Pancreas (tissue), 10 donors: Measurements from ENCODE around the gene S100Z. TPM values are rescaled to one million over a fixed set of nuclear protein-coding genes. Genes with fewer than 3 reads are reported as not detected.

Source experiments
- ATAC-seq, 4 donors: fragments of 200-7000 bp; cut with Tn5 transposase; one replicate each; pipeline versions ENCODE4 v1.8.0 to v1.9.1; 2020; ENCODE audit warnings: mild to moderate bottlenecking in 4 of 4, moderate library complexity in 4 of 4
- DNase-seq, 6 donors: peaks; one replicate each; pipeline ENCODE4 v3.0.0-alpha.2; 2020
- FAIRE-seq: peaks from 2 replicates; lab custom pipeline; 2012; peaks lifted over from hg19 to GRCh38; lab: Jason Lieb, UNC
- H3K27ac ChIP-seq, 4 donors: fragments of 200-600 bp; sonication (generic); 1 replicate in 3 of 4; 2 replicates in 1 of 4; pipeline versions ENCODE4 v1.5.0 to v1.8.0; 2020
- H3K27me3 ChIP-seq, 4 donors: fragments of 200-600 bp; one replicate each; pipeline ENCODE4 v1.8.0; 2021
- H3K36me3 ChIP-seq, 3 donors: fragments of 200-600 bp; sonication (generic) in 1 of 3; one replicate each; pipeline versions ENCODE4 v1.5.0 to v1.8.0; 2020 to 2021
- H3K4me1 ChIP-seq, 3 donors: fragments of 200-600 bp; one replicate each; pipeline ENCODE4 v1.8.0; 2021
- H3K4me3 ChIP-seq, 4 donors: fragments of 200-600 bp; sonication (generic) in 2 of 4; one replicate each; pipeline versions ENCODE4 v1.5.0 to v1.8.0; 2020 to 2021
- H3K9me3 ChIP-seq, 4 donors: fragments of 200-600 bp; one replicate each; pipeline ENCODE4 v1.8.0; 2021
- WGBS, 2 donors: extraction: QIAGEN DNeasy Blood & Tissue Kit; methylation state at CpG; one replicate each; pipeline ENCODE4 v1.1.7; 2013; 5-methylcytosine and 5-hydroxymethylcytosine counted together
- intact Hi-C, 3 donors: fragments of 100-400 bp; cut with DNase I; formaldehyde crosslinking; loops; one replicate each; pipeline versions ENCODE4 v1.11.1 to v1.14.2; 2022
- polyA plus RNA-seq, 2 donors: library from polyadenylated mRNA; stranded (reverse); fragments of 200-250 nt; gene quantifications; one replicate each; pipeline ENCODE4 v1.2.3, GENCODE V29; 2013
- total RNA-seq, 6 donors: library from RNA; stranded (reverse); fragmentation: NEBNext Ultra II Directional in 4 of 6; extraction: Animal tissue kit (Norgen Biotek cat#: 25700) in 4 of 6; gene quantifications; one replicate each; pipeline versions ENCODE4 v1.2.1 to v1.2.4, GENCODE V29; 2021 to 2023
- TF ChIP-seq, protein P1 (sequence below), 4 donors: fragments of 200-600 bp; sonication (generic) in 3 of 4; IDR thresholded peaks; one replicate each; pipeline versions ENCODE4 v1.5.0 to v1.8.0; 2021; ENCODE audit warnings: antibody characterized with exemption in 4 of 4
- donor health status: healthy with polysubstance abuse.
- donor health status: DM: no; HTN: no; CAD: no; lungs with moderate emphysema.
- donor health status: DM: no; HTN: no; CAD: no.
- donor health status: control.
- donor health status: control.
- donor health status: Bipolar disorder and iron deficiency.
- donor health status: DM: yes; HTN: yes; CAD: no.
- donor health status: DM: no; HTN: no; CAD: no.
- donor health status: DM: no; HTN: no; CAD: no.
- donor health status: DM: yes; HTN: yes; CAD: no.

The S100Z gene
- total and polyA plus RNA-seq, 8 donors = 0.16 to 1.2 (median 0.41) TPM; not detected in 3

GRCh38 chr5:76947082-76947503 lies 97.3 kb downstream of the S100Z start:
- intact Hi-C loops = no loop called here
- whole genome bisulfite sequencing, 2 donors = 37 to 53% methylated on average over 4 of the region's 4 CpGs
- DNase-seq = no peak

GRCh38 chr5:76952795-76953536 lies 103.2 kb downstream of the S100Z start, which contains the start of gene CRHBP:
Gene CRHBP (plus strand): TSS chr5:76953045. CDS start chr5:76953135, 90 bp downstream.
- WGBS, 2 donors = 21 to 22% methylated on average over 23 of the region's 23 CpGs
- DNase-seq = no peak
- no peak for FAIRE-seq
- intact Hi-C loops = no loop called here
- no peak within 1 kb of the TSS for H3K27ac ChIP-seq
- peak within 1 kb of the TSS in 2 of 4 donors; percentile 12 to 36 for H3K4me3 ChIP-seq
- no peaks in the 10 kb centered on the region for H3K4me1 ChIP-seq
- H3K27me3 ChIP-seq = peaks cover 0 to 11% (median 4%) of the 10 kb centered on the region in 4 donors
- TF ChIP-seq, protein P1, sequence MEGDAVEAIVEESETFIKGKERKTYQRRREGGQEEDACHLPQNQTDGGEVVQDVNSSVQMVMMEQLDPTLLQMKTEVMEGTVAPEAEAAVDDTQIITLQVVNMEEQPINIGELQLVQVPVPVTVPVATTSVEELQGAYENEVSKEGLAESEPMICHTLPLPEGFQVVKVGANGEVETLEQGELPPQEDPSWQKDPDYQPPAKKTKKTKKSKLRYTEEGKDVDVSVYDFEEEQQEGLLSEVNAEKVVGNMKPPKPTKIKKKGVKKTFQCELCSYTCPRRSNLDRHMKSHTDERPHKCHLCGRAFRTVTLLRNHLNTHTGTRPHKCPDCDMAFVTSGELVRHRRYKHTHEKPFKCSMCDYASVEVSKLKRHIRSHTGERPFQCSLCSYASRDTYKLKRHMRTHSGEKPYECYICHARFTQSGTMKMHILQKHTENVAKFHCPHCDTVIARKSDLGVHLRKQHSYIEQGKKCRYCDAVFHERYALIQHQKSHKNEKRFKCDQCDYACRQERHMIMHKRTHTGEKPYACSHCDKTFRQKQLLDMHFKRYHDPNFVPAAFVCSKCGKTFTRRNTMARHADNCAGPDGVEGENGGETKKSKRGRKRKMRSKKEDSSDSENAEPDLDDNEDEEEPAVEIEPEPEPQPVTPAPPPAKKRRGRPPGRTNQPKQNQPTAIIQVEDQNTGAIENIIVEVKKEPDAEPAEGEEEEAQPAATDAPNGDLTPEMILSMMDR (IDR thresholded peaks at IDR 0.05) = no peak
- no peak for ATAC-seq
- H3K36me3 ChIP-seq = no peaks in the 10 kb centered on the region
- no peaks in the 10 kb centered on the region for H3K9me3 ChIP-seq

More at GRCh38 chr5:76947082-76947503, 97.3 kb downstream of the S100Z start:
- no peak overlapping the region for H3K27ac ChIP-seq
- H3K4me3 ChIP-seq = no peak overlapping the region
- H3K36me3 ChIP-seq = no peaks in the 10 kb centered on the region
- FAIRE-seq (no peak), ATAC-seq (no peak)
- H3K27me3 ChIP-seq = peaks cover 0 to 4% (median 0%) of the 10 kb centered on the region in 4 donors
- TF ChIP-seq, protein P1 (IDR thresholded peaks at IDR 0.05) = no peak
- no peaks in the 10 kb centered on the region for H3K4me1 ChIP-seq
- no peaks in the 10 kb centered on the region for H3K9me3 ChIP-seq

DNA sequence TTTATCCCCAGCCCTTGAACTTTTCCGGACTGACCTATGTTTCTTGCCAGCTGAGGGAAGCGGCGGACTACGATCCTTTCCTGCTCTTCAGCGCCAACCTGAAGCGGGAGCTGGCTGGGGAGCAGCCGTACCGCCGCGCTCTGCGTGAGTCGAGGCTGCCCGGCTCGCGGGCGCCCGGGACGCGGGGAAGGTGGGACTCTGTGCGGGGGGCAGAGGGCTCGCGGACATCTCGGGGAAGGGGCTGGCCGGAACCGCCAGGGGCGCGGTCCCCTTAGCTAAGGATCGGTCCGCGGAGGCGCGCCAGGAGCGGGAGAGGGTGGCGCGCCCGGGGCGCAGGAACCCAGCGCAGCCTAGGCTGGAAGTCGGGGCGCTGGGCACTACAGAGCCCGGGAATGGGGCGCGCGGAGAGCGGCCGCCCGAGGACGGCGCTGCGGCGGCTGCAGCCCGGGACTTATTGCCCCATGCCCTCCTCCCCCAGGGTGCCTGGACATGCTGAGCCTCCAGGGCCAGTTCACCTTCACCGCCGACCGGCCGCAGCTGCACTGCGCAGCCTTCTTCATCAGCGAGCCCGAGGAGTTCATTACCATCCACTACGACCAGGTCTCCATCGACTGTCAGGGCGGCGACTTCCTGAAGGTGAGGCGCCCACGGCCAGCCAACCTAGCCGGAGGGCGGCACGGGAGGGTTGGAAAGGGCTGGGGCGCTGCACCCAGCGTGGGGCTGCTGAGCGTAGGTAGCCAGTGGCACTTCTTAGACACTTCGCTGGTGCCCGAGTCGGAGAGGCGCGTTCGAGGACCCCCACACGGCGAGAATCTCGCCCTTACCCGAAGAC lies 104.0 kb downstream of the S100Z start:
- Histone ChIP-seq H3K4me1 (no peaks in the 10 kb centered on the region), H3K27me3 (peaks cover 0 to 11% (median 4%) of the 10 kb centered on the region in 4 donors), H3K36me3 (no peaks in the 10 kb centered on the region), H3K9me3 (no peaks in the 10 kb centered on the region), H3K27ac (no peak overlapping the region), H3K4me3 (peak overlapping the region in 2 of 4 donors; percentile 12 to 36)
- TF ChIP-seq, protein P1 (IDR thresholded peaks at IDR 0.05) = no peak
- intact Hi-C loops = no loop called here
- FAIRE-seq (no peak), ATAC-seq (peak in 3 of 4 donors; percentile 22 to 53 (median 26)), DNase-seq (peak in 2 of 6 donors; percentile 51 to 55)
- 1 to 2% methylated on average over 71 to 81 of the region's 81 CpGs for WGBS, 2 donors

GRCh38 chr5:76954383-76954763 lies 104.6 kb downstream of the S100Z start:
- Histone ChIP-seq H3K4me1 (no peaks in the 10 kb centered on the region), H3K27me3 (peaks cover 0 to 11% (median 4%) of the 10 kb centered on the region in 4 donors), H3K9me3 (no peaks in the 10 kb centered on the region), H3K36me3 (no peaks in the 10 kb centered on the region), H3K4me3 (peak overlapping the region in 1 of 4 donors; percentile 36), H3K27ac (no peak overlapping the region)
- 4 to 6% methylated on average over 25 of the region's 25 CpGs for WGBS, 2 donors
- TF ChIP-seq, protein P1 (IDR thresholded peaks at IDR 0.05) = no peak
- ATAC-seq (no peak), FAIRE-seq (no peak), DNase-seq (no peak)
- intact Hi-C loops = no loop called here
